GM18502 (cell line): Measurements from ENCODE around the gene SLC6A18.

Experiments used
- ATAC-seq: cut with Tn5 transposase; IDR thresholded peaks from one replicate; pipeline ENCODE4 v1.9.1; 2021; ENCODE audit warnings: mild to moderate bottlenecking; ENCODE audit not compliant: unreplicated experiment, poor library complexity

Gene SLC6A18

GRCh38 chr5:1214163-1214935, 10.8 kb upstream of the SLC6A18 start:
- ATAC-seq: no peak

- ATAC-seq: no peak
Measured at GRCh38 chr5:1214936-1215220, 10.3 kb upstream of the SLC6A18 start.

- no peak for ATAC-seq
Measured at GRCh38 chr5:1215320-1216096, 9.7 kb upstream of the SLC6A18 start.

- no peak for ATAC-seq
Measured at GRCh38 chr5:1216211-1216917, 8.8 kb upstream of the SLC6A18 start.

GRCh38 chr5:1216918-1217295, 8.3 kb upstream of the SLC6A18 start:
- no peak for ATAC-seq

- no peak for ATAC-seq
Measured at GRCh38 chr5:1217596-1218206, 7.5 kb upstream of the SLC6A18 start.

- no peak for ATAC-seq
Measured at GRCh38 chr5:1218351-1219080, 6.7 kb upstream of the SLC6A18 start.

GRCh38 chr5:1219098-1219767, 5.9 kb upstream of the SLC6A18 start:
- ATAC-seq: no peak

GRCh38 chr5:1219768-1220100, 5.4 kb upstream of the SLC6A18 start:
- no peak for ATAC-seq

GRCh38 chr5:1220351-1220750, 4.8 kb upstream of the SLC6A18 start:
- no peak for ATAC-seq

- no peak for ATAC-seq
Measured at GRCh38 chr5:1220831-1221230, 4.3 kb upstream of the SLC6A18 start.

GRCh38 chr5:1221721-1222120, 3.5 kb upstream of the SLC6A18 start:
- ATAC-seq: no peak

GRCh38 chr5:1222147-1222546, 3.0 kb upstream of the SLC6A18 start:
- no peak for ATAC-seq

- no peak for ATAC-seq
Measured at GRCh38 chr5:1222621-1223277, 2.4 kb upstream of the SLC6A18 start.

- ATAC-seq: no peak
Measured at GRCh38 chr5:1223278-1223670, 1.9 kb upstream of the SLC6A18 start.

- ATAC-seq: no peak
Measured at GRCh38 chr5:1224631-1225030, 550 bp upstream of the SLC6A18 start.

- no peak for ATAC-seq
Measured at GRCh38 chr5:1226231-1226630, 1.1 kb downstream of the SLC6A18 start.

GRCh38 chr5:1226839-1227581, 1.8 kb downstream of the SLC6A18 start:
- no peak for ATAC-seq

- no peak for ATAC-seq
Measured at GRCh38 chr5:1227667-1228066, 2.5 kb downstream of the SLC6A18 start.
